ENCODE measurements around the gene GIGYF2.

Gene GIGYF2

GRCh38 chr2:232810444-232810843 lies 113.3 kb downstream of the GIGYF2 start:
- no peak for ATAC-seq
- TF ChIP-seq ZC3H10 (CRISPR knock-in tag; IDR thresholded peaks at IDR 0.05) (no peak), ZFP3 (CRISPR knock-in tag; IDR thresholded peaks at IDR 0.05) (no peak), PATZ1 (CRISPR knock-in tag; IDR thresholded peaks at IDR 0.05; ENCODE audit: borderline replicate concordance) (no peak), OSR1 (CRISPR knock-in tag; IDR thresholded peaks at IDR 0.05) (no peak), POU6F1 (CRISPR knock-in tag; IDR thresholded peaks at IDR 0.05; ENCODE audit: borderline replicate concordance, low read depth) (no peak), CREB5 (CRISPR knock-in tag; IDR thresholded peaks at IDR 0.05; ENCODE audit: low read depth) (no peak), ESRRG (CRISPR knock-in tag; IDR thresholded peaks at IDR 0.05) (no peak), ZFP30 (CRISPR knock-in tag; IDR thresholded peaks at IDR 0.05) (no peak), TCF4 (CRISPR knock-in tag; IDR thresholded peaks at IDR 0.05; ENCODE audit: borderline replicate concordance) (no peak), ARNTL (CRISPR knock-in tag; IDR thresholded peaks at IDR 0.05; ENCODE audit: borderline replicate concordance, low read depth) (no peak), ISL1 (CRISPR knock-in tag; IDR thresholded peaks at IDR 0.05) (no peak), PPARA (CRISPR knock-in tag; IDR thresholded peaks at IDR 0.05; ENCODE audit: borderline replicate concordance) (no peak), TOX (CRISPR knock-in tag; IDR thresholded peaks at IDR 0.05; ENCODE audit: borderline replicate concordance) (no peak), RARB (CRISPR knock-in tag; IDR thresholded peaks at IDR 0.05) (no peak), CSRNP3 (CRISPR knock-in tag; IDR thresholded peaks at IDR 0.05) (no peak), ZNF565 (CRISPR knock-in tag; conservative IDR thresholded peaks at IDR 0.05; ENCODE audit: low read depth) (no peak), GLIS3 (CRISPR knock-in tag; IDR thresholded peaks at IDR 0.05) (no peak)

- ATAC-seq: no peak
- no peak for TF ChIP-seq RARB (CRISPR knock-in tag; IDR thresholded peaks at IDR 0.05)
- TF ChIP-seq ESRRG (CRISPR knock-in tag; IDR thresholded peaks at IDR 0.05): no peak
- no peak for TF ChIP-seq OSR1 (CRISPR knock-in tag; IDR thresholded peaks at IDR 0.05)
- TF ChIP-seq BACH2 (CRISPR knock-in tag; IDR thresholded peaks at IDR 0.05; ENCODE audit: borderline replicate concordance): no peak
- no peak for TF ChIP-seq POU6F1 (CRISPR knock-in tag; IDR thresholded peaks at IDR 0.05; ENCODE audit: borderline replicate concordance, low read depth)
- TF ChIP-seq CSDC2 (CRISPR knock-in tag; IDR thresholded peaks at IDR 0.05): no peak
- TF ChIP-seq ZNF565 (CRISPR knock-in tag; conservative IDR thresholded peaks at IDR 0.05; ENCODE audit: low read depth): no peak
- TF ChIP-seq CSRNP3 (CRISPR knock-in tag; IDR thresholded peaks at IDR 0.05): no peak
- no peak for TF ChIP-seq PATZ1 (CRISPR knock-in tag; IDR thresholded peaks at IDR 0.05; ENCODE audit: borderline replicate concordance)
Observed at GRCh38 chr2:232815569-232815968, 118.4 kb downstream of the GIGYF2 start.

Data from SK-N-SH treated with all-trans-retinoic acid at 6 μM for 48 hours (cell line).